HG02852 (cell line): ENCODE data around the gene UROC1.

Experiments
- ATAC-seq: cut with Tn5 transposase; IDR thresholded peaks from one replicate; pipeline ENCODE4 v1.9.1; 2021; ENCODE audit warnings: mild to moderate bottlenecking, moderate library complexity; ENCODE audit not compliant: unreplicated experiment

The UROC1 gene

GRCh38 chr3:126481808-126482502, 35.6 kb downstream of the UROC1 start:
- no peak for ATAC-seq

GRCh38 chr3:126480861-126481260, 36.7 kb downstream of the UROC1 start:
- ATAC-seq: no peak

- no peak for ATAC-seq
Measured at GRCh38 chr3:126480206-126480605, 37.4 kb downstream of the UROC1 start.

- ATAC-seq: no peak
Measured at GRCh38 chr3:126479642-126480041, 37.9 kb downstream of the UROC1 start.

GRCh38 chr3:126478581-126479310, 38.8 kb downstream of the UROC1 start:
- no peak for ATAC-seq

GRCh38 chr3:126477061-126477380, 40.6 kb downstream of the UROC1 start:
- no peak for ATAC-seq

- ATAC-seq: peak; percentile 21
Measured at GRCh38 chr3:126476166-126477060, 41.2 kb downstream of the UROC1 start.

- peak; percentile 73 for ATAC-seq
Measured at GRCh38 chr3:126475413-126476114, 42.0 kb downstream of the UROC1 start, which contains the start of gene ZXDC. TSS of gene ZXDC (minus strand) at chr3:126475891. CDS start at chr3:126475865, 26 bp downstream.

GRCh38 chr3:126474498-126475412, 42.8 kb downstream of the UROC1 start:
- peak; percentile 25 for ATAC-seq

- no peak for ATAC-seq
Measured at GRCh38 chr3:126473292-126474168, 44.0 kb downstream of the UROC1 start.

GRCh38 chr3:126472277-126473006, 45.1 kb downstream of the UROC1 start:
- ATAC-seq: no peak

- ATAC-seq: no peak
Measured at GRCh38 chr3:126469479-126469878, 48.1 kb downstream of the UROC1 start.

- ATAC-seq: no peak
Measured at GRCh38 chr3:126468028-126468891, 49.3 kb downstream of the UROC1 start.

- no peak for ATAC-seq
Measured at GRCh38 chr3:126467611-126467955, 50.0 kb downstream of the UROC1 start.

GRCh38 chr3:126466886-126467610, 50.5 kb downstream of the UROC1 start:
- ATAC-seq: no peak

- no peak for ATAC-seq
Measured at GRCh38 chr3:126465928-126466544, 51.5 kb downstream of the UROC1 start.
